Measurements from ENCODE around the gene HIKESHI. TPM values are rescaled to one million over a fixed set of nuclear protein-coding genes. Genes with fewer than 3 reads are reported as not detected.

Gene HIKESHI
- total and polyA plus RNA-seq, 2 of the 8 experiments (the other 6 are each of a cell fraction or from before 2014, with no cell fraction given): 65.4 to 90.2 TPM

GRCh38 chr11:86346513-86346912 is 44.5 kb downstream of the HIKESHI start:
- no peaks in the 10 kb centered on the region for H4K20me1 ChIP-seq (replicated peaks in 1 of 2; ENCODE audit: control insufficient read depth in 1 of 2, insufficient read depth in 2 of 2, low read length in 2 of 2)
- DNase-seq (ENCODE audit: low read depth in 1 of 2, low spot score in 2 of 2) (no peak), FAIRE-seq (no peak)
- peaks cover 0 to 2% (median 0%) of the 10 kb centered on the region in 4 experiments; a peak in 1 of 8 replicates for H3K36me3 ChIP-seq (ENCODE audit: control insufficient read depth in 2 of 4, insufficient read depth in 4 of 4, low read length in 3 of 4)
- no peak overlapping the region for H3K27ac ChIP-seq (ENCODE audit: low read depth, low read length)
- H2BK120ac ChIP-seq (replicated peaks; ENCODE audit: low read depth, low read length): no peak overlapping the region
- no peak overlapping the region for H4K91ac ChIP-seq (replicated peaks; ENCODE audit: insufficient read length, low read length)
- H3K23me2 ChIP-seq (ENCODE audit: low read depth, low read length): no peaks in the 10 kb centered on the region
- WGBS, 2 experiments (ENCODE audit: extremely low coverage in 1 of 2, insufficient coverage in 1 of 2, insufficient read length in 1 of 2, insufficient replicate concordance in 2 of 2, low coverage in 1 of 2, low lambda C conversion rate in 2 of 2, missing lambda C conversion rate in 1 of 2): 79% methylated on average over 3 of the region's 3 CpGs; no CpG with 5 or more reads in 1 of the 2 experiments
- H4K8ac ChIP-seq (ENCODE audit: extremely low read depth, insufficient read depth, low read length): no peak overlapping the region
- H2AFZ ChIP-seq (ENCODE audit: low read length): no peak overlapping the region
- H3K79me2 ChIP-seq (ENCODE audit: control insufficient read depth in 1 of 2, insufficient read depth in 2 of 2, low read length in 2 of 2): peaks cover 0 to 12% of the 10 kb centered on the region in 2 experiments; a peak in 2 of 4 replicates
- H3K14ac ChIP-seq (ENCODE audit: insufficient read length): no peak overlapping the region
- H2BK12ac ChIP-seq (ENCODE audit: low read depth, low read length): no peak overlapping the region
- no peak overlapping the region for H3K4ac ChIP-seq (replicated peaks; ENCODE audit: insufficient read length, low read depth, low read length)
- H3K4me2 ChIP-seq (ENCODE audit: insufficient read depth in 1 of 2, low read depth in 2 of 2, low read length in 2 of 2): no peak overlapping the region
- H3K27me3 ChIP-seq (replicated peaks in 1 of 4; ENCODE audit: control insufficient read depth in 3 of 4, extremely low read depth in 1 of 4, insufficient read depth in 3 of 4, low read length in 3 of 4): no peaks in the 10 kb centered on the region
- H3K4me3 ChIP-seq (ENCODE audit: extremely low read depth in 1 of 4, insufficient read depth in 2 of 4, low read depth in 3 of 4, low read length in 4 of 4): no peak overlapping the region
- no peak overlapping the region for H2BK15ac ChIP-seq (ENCODE audit: low read length)
- H2BK20ac ChIP-seq (ENCODE audit: low read length): no peak overlapping the region
- H3K4me1 ChIP-seq (replicated peaks in 1 of 4; ENCODE audit: control insufficient read depth in 3 of 4, insufficient read depth in 4 of 4, low read length in 3 of 4): no peaks in the 10 kb centered on the region
- H3K9ac ChIP-seq (replicated peaks in 1 of 4; ENCODE audit: extremely low read depth in 1 of 4, low read depth in 3 of 4, low read length in 3 of 4): no peak overlapping the region
- H3K18ac ChIP-seq (ENCODE audit: extremely low read depth, low read length): no peak overlapping the region
- H3K9me3 ChIP-seq (ENCODE audit: insufficient read depth in 2 of 2, low read depth in 1 of 2, low read length in 1 of 2): no peaks in the 10 kb centered on the region
- no peak overlapping the region for H2AK5ac ChIP-seq (ENCODE audit: low read depth, low read length)
- H3K56ac ChIP-seq (replicated peaks; ENCODE audit: insufficient read length, low read depth, low read length): no peak overlapping the region
- ChIA-PET CTCF (ENCODE audit: partially characterized antibody) (interaction anchor here (0.7 to 2.2 kb wide), 6 partner anchors 10 to 813 kb away, joined by 3 to 6 read pairs (median 6); no protein-coding TSS in a partner anchor), POLR2A (ENCODE audit: partially characterized antibody) (interaction anchor here (0.6 to 2.5 kb wide), 3 partner anchors 11 to 44 kb away, joined by 3 to 6 read pairs (median 5); partner anchors contain the start of gene HIKESHI)
- no peak overlapping the region for H4K5ac ChIP-seq (ENCODE audit: insufficient read length, low read depth, low read length)
- H3K23ac ChIP-seq (ENCODE audit: insufficient read length): no peak overlapping the region
- H3K79me1 ChIP-seq (ENCODE audit: low read depth, low read length): no peaks in the 10 kb centered on the region
- H2BK5ac ChIP-seq (ENCODE audit: low read depth, low read length): no peak overlapping the region
- no peak for TF ChIP-seq TBP (IDR thresholded peaks at IDR 0.05; ENCODE audit: low read depth, low read length)
- TF ChIP-seq BACH1 (IDR thresholded peaks at IDR 0.05; ENCODE audit: low read length): no peak
- TF ChIP-seq POU5F1 (IDR thresholded peaks at IDR 0.05; ENCODE audit: low read depth, low read length): no peak
- TF ChIP-seq TAF1 (IDR thresholded peaks at IDR 0.05; ENCODE audit: low read depth, low read length): no peak
- TF ChIP-seq, protein P1, sequence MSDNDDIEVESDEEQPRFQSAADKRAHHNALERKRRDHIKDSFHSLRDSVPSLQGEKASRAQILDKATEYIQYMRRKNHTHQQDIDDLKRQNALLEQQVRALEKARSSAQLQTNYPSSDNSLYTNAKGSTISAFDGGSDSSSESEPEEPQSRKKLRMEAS (IDR thresholded peaks at IDR 0.05): no peak
- TF ChIP-seq GABPA (IDR thresholded peaks at IDR 0.05; ENCODE audit: borderline replicate concordance, insufficient read depth, low read length): no peak
- no peak for TF ChIP-seq CEBPB (IDR thresholded peaks at IDR 0.05; ENCODE audit: low read depth, low read length)
- TF ChIP-seq CHD1 (IDR thresholded peaks at IDR 0.05; ENCODE audit: low read depth, low read length): no peak
